ENCODE data around the gene ABCB1. TPM values are rescaled to one million over a fixed set of nuclear protein-coding genes. Genes with fewer than 3 reads are reported as not detected.
A peak's percentile ranks its signal among the peaks of the same experiment; 100 is the strongest.

ABCB1 gene
- total and polyA plus RNA-seq, 2 of the 13 experiments (the other 11 are each of a cell fraction or from before 2014, with no cell fraction given): 42.8 to 52.6 TPM

DNA sequence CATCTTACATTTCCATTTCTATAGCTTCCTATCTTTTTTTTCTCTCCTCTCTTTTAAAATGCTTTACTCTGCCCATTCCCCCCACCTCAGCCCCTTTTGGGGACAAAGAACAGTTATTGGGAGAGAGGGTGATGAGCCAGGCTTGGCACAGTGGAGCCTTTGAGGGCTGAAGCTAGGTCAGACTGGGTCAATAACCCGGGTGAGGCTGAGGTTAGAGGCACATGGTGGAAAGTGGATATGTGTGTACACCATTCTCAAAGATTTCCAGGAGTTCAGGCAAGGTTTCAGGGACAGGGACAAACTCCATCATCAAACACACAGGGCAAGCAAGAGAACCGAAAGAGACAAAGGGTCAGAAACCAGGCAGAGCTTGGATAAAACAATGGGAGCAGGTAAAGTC, 136.7 kb downstream of the ABCB1 start (continued):
- TF ChIP-seq, protein P1, sequence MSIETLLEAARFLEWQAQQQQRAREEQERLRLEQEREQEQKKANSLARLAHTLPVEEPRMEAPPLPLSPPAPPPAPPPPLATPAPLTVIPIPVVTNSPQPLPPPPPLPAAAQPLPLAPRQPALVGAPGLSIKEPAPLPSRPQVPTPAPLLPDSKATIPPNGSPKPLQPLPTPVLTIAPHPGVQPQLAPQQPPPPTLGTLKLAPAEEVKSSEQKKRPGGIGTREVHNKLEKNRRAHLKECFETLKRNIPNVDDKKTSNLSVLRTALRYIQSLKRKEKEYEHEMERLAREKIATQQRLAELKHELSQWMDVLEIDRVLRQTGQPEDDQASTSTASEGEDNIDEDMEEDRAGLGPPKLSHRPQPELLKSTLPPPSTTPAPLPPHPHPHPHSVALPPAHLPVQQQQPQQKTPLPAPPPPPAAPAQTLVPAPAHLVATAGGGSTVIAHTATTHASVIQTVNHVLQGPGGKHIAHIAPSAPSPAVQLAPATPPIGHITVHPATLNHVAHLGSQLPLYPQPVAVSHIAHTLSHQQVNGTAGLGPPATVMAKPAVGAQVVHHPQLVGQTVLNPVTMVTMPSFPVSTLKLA (IDR thresholded peaks at IDR 0.05): peak; percentile 49
- no peak for TF ChIP-seq JUN (CRISPR knock-in tag; IDR thresholded peaks at IDR 0.05)
- no peak for TF ChIP-seq ZNF430 (CRISPR knock-in tag; IDR thresholded peaks at IDR 0.05)
- TF ChIP-seq ZNF253 (CRISPR knock-in tag; IDR thresholded peaks at IDR 0.05; ENCODE audit: borderline replicate concordance): no peak
- TF ChIP-seq, protein P2, sequence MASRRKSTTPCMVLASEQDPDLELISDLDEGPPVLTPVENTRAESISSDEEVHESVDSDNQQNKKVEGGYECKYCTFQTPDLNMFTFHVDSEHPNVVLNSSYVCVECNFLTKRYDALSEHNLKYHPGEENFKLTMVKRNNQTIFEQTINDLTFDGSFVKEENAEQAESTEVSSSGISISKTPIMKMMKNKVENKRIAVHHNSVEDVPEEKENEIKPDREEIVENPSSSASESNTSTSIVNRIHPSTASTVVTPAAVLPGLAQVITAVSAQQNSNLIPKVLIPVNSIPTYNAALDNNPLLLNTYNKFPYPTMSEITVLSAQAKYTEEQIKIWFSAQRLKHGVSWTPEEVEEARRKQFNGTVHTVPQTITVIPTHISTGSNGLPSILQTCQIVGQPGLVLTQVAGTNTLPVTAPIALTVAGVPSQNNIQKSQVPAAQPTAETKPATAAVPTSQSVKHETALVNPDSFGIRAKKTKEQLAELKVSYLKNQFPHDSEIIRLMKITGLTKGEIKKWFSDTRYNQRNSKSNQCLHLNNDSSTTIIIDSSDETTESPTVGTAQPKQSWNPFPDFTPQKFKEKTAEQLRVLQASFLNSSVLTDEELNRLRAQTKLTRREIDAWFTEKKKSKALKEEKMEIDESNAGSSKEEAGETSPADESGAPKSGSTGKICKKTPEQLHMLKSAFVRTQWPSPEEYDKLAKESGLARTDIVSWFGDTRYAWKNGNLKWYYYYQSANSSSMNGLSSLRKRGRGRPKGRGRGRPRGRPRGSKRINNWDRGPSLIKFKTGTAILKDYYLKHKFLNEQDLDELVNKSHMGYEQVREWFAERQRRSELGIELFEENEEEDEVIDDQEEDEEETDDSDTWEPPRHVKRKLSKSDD (CRISPR knock-in tag; IDR thresholded peaks at IDR 0.05; ENCODE audit: low read depth): no peak
- peak; percentile 85 for TF ChIP-seq ISL2 (CRISPR knock-in tag; IDR thresholded peaks at IDR 0.05)
- TF ChIP-seq, protein P3, sequence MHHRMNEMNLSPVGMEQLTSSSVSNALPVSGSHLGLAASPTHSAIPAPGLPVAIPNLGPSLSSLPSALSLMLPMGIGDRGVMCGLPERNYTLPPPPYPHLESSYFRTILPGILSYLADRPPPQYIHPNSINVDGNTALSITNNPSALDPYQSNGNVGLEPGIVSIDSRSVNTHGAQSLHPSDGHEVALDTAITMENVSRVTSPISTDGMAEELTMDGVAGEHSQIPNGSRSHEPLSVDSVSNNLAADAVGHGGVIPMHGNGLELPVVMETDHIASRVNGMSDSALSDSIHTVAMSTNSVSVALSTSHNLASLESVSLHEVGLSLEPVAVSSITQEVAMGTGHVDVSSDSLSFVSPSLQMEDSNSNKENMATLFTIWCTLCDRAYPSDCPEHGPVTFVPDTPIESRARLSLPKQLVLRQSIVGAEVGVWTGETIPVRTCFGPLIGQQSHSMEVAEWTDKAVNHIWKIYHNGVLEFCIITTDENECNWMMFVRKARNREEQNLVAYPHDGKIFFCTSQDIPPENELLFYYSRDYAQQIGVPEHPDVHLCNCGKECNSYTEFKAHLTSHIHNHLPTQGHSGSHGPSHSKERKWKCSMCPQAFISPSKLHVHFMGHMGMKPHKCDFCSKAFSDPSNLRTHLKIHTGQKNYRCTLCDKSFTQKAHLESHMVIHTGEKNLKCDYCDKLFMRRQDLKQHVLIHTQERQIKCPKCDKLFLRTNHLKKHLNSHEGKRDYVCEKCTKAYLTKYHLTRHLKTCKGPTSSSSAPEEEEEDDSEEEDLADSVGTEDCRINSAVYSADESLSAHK (CRISPR knock-in tag; IDR thresholded peaks at IDR 0.05; ENCODE audit: borderline replicate concordance): no peak
- TF ChIP-seq HDAC6 (IDR thresholded peaks at IDR 0.05; ENCODE audit: low read depth, low read length): no peak
- no peak for TF ChIP-seq ZNF251 (CRISPR knock-in tag; IDR thresholded peaks at IDR 0.05)
- TF ChIP-seq, protein P4, sequence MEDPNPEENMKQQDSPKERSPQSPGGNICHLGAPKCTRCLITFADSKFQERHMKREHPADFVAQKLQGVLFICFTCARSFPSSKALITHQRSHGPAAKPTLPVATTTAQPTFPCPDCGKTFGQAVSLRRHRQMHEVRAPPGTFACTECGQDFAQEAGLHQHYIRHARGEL (CRISPR knock-in tag; IDR thresholded peaks at IDR 0.05): no peak
- TF ChIP-seq, protein P5, sequence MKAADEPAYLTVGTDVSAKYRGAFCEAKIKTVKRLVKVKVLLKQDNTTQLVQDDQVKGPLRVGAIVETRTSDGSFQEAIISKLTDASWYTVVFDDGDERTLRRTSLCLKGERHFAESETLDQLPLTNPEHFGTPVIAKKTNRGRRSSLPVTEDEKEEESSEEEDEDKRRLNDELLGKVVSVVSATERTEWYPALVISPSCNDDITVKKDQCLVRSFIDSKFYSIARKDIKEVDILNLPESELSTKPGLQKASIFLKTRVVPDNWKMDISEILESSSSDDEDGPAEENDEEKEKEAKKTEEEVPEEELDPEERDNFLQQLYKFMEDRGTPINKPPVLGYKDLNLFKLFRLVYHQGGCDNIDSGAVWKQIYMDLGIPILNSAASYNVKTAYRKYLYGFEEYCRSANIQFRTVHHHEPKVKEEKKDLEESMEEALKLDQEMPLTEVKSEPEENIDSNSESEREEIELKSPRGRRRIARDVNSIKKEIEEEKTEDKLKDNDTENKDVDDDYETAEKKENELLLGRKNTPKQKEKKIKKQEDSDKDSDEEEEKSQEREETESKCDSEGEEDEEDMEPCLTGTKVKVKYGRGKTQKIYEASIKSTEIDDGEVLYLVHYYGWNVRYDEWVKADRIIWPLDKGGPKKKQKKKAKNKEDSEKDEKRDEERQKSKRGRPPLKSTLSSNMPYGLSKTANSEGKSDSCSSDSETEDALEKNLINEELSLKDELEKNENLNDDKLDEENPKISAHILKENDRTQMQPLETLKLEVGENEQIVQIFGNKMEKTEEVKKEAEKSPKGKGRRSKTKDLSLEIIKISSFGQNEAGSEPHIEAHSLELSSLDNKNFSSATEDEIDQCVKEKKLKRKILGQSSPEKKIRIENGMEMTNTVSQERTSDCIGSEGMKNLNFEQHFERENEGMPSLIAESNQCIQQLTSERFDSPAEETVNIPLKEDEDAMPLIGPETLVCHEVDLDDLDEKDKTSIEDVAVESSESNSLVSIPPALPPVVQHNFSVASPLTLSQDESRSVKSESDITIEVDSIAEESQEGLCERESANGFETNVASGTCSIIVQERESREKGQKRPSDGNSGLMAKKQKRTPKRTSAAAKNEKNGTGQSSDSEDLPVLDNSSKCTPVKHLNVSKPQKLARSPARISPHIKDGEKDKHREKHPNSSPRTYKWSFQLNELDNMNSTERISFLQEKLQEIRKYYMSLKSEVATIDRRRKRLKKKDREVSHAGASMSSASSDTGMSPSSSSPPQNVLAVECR (CRISPR knock-in tag; IDR thresholded peaks at IDR 0.05; ENCODE audit: borderline replicate concordance): peak; percentile 59; the same call in 1 of the 2 replicates
- TF ChIP-seq KDM4B (CRISPR knock-in tag; IDR thresholded peaks at IDR 0.05): no peak
- peak; percentile 39; the same call in 1 of the 2 replicates for TF ChIP-seq YEATS2 (CRISPR knock-in tag; IDR thresholded peaks at IDR 0.05; ENCODE audit: borderline replicate concordance)
- 0 out of 2 replicates have a peak, but pooled peaks have one; percentile 37 for TF ChIP-seq MEF2D (CRISPR knock-in tag; IDR thresholded peaks at IDR 0.05)
